Measurements from ENCODE around the gene ELP1.

ELP1 gene

GRCh38 chr9:108933718-108934322 lies at the start of gene ELP1:
Gene ELP1 (minus strand): TSS chr9:108934124. CDS start chr9:108931146, 2,978 bp downstream.
- DNase-seq, result peak; percentile 97

GRCh38 chr9:108980893-108981292 lies 47.0 kb upstream of the ELP1 start:
- DNase-seq, result no peak

- no peak for DNase-seq
Observed at GRCh38 chr9:108978205-108978604, 44.3 kb upstream of the ELP1 start.

- DNase-seq, result no peak
Observed at GRCh38 chr9:108973895-108974294, 40.0 kb upstream of the ELP1 start.

GRCh38 chr9:108972626-108973209 lies 38.8 kb upstream of the ELP1 start:
- no peak for DNase-seq

- DNase-seq, result no peak
Observed at GRCh38 chr9:108972186-108972585, 38.3 kb upstream of the ELP1 start.

GRCh38 chr9:108971392-108971791 lies 37.5 kb upstream of the ELP1 start:
- DNase-seq, result peak; percentile 36

GRCh38 chr9:108967916-108968315 lies 34.0 kb upstream of the ELP1 start:
- no peak for DNase-seq

- no peak for DNase-seq
Observed at GRCh38 chr9:108963459-108964143, 29.7 kb upstream of the ELP1 start.

GRCh38 chr9:108961151-108961550 lies 27.2 kb upstream of the ELP1 start:
- no peak for DNase-seq

- no peak for DNase-seq
Observed at GRCh38 chr9:108960331-108960730, 26.4 kb upstream of the ELP1 start.

- no peak for DNase-seq
Observed at GRCh38 chr9:108956631-108957026, 22.7 kb upstream of the ELP1 start.

- no peak for DNase-seq
Observed at GRCh38 chr9:108956022-108956630, 22.2 kb upstream of the ELP1 start.

- DNase-seq, result peak; percentile 45
Observed at GRCh38 chr9:108953983-108954574, 20.2 kb upstream of the ELP1 start.

GRCh38 chr9:108951578-108951977 lies 17.7 kb upstream of the ELP1 start:
- DNase-seq, result no peak

- DNase-seq, result no peak
Observed at GRCh38 chr9:108950168-108950567, 16.2 kb upstream of the ELP1 start.

GRCh38 chr9:108939975-108940374 lies 6.1 kb upstream of the ELP1 start:
- no peak for DNase-seq

- DNase-seq, result no peak
Observed at GRCh38 chr9:108937561-108938305, 3.8 kb upstream of the ELP1 start.

- DNase-seq, result peak; percentile 89
Observed at GRCh38 chr9:108934323-108934893, 484 bp upstream of the ELP1 start, which contains the start of gene ABITRAM. Gene ABITRAM (plus strand): TSS chr9:108934400. CDS start chr9:108934487, 87 bp downstream.

GRCh38 chr9:108933231-108933717 lies 650 bp downstream of the ELP1 start:
- no peak for DNase-seq

- no peak for DNase-seq
Observed at GRCh38 chr9:108928386-108928785, 5.5 kb downstream of the ELP1 start.

GRCh38 chr9:108924466-108924865 lies 9.5 kb downstream of the ELP1 start:
- no peak for DNase-seq

Data from suppressor macrophage treated with lipopolysaccharide for 4 hours (primary cell).